Loucy (cell line): Measurements from ENCODE around the gene KRT13.

Source experiments
- EZH2phosphoT487 ChIP-seq: fragments of 200-600 bp; IDR thresholded peaks from 2 replicates; pipeline ENCODE4 v1.6.1; 2018; ENCODE audit warnings: antibody characterized with exemption, mild to moderate bottlenecking, moderate library complexity, borderline replicate concordance
- TF ChIP-seq, protein P1 (sequence below): fragments of 200-600 bp; sonication (generic); conservative IDR thresholded peaks from 2 replicates; pipeline ENCODE4 v1.5.1; 2014; ENCODE audit warnings: mild to moderate bottlenecking, antibody characterized with exemption, low read length

DNA sequence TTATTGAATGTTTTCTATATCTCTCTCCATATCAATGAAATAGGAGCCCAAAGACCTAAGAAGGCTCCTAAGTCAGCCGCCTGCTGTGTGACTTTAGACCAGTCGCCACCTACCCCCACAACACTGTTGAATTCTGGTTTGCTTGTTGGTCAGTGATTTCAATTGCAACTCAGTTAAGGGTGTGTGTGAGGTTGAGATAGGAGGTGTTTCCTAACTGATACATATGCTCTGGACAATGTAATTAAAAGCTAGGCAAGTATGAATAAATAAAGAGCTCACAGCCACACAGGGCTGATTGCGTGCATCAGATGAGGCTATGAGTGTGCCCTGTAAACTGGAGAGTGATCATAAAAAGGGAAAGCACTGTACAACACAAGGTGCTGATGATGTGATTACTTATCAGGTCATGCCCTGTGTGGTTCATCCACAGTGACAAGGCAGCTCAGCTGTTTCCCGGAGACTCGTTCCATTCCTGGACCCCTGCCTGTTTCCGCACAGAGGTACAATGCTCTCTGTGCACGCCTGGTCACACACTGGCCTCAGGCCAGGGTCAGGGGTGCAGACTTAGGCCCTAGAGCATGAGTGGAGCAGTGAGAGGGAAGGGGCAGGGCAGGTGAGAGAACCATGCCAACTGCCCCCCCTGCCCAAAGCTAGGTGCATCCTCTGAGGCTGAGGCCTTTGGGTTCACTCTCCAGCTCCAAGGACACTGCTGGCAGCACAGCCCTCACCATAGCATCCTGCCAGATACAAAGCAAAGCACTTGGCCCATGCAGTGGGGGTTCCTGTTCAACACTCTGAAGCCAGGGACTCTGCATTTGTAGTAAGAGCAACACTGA lies 21.2 kb downstream of the KRT13 start:
- TF ChIP-seq, protein P1, sequence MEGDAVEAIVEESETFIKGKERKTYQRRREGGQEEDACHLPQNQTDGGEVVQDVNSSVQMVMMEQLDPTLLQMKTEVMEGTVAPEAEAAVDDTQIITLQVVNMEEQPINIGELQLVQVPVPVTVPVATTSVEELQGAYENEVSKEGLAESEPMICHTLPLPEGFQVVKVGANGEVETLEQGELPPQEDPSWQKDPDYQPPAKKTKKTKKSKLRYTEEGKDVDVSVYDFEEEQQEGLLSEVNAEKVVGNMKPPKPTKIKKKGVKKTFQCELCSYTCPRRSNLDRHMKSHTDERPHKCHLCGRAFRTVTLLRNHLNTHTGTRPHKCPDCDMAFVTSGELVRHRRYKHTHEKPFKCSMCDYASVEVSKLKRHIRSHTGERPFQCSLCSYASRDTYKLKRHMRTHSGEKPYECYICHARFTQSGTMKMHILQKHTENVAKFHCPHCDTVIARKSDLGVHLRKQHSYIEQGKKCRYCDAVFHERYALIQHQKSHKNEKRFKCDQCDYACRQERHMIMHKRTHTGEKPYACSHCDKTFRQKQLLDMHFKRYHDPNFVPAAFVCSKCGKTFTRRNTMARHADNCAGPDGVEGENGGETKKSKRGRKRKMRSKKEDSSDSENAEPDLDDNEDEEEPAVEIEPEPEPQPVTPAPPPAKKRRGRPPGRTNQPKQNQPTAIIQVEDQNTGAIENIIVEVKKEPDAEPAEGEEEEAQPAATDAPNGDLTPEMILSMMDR, result no peak
- no peak for TF ChIP-seq EZH2phosphoT487
